Cardiac fibroblast (primary cell): ENCODE results near the gene CCNL1.

ENCODE experiments used
- DNase-seq, 2 donors: peaks; one replicate each; pipeline versions ENCODE4 v3.0.0 to v3.0.0-alpha.2; 2010; ENCODE audit warnings: low read depth in 2 of 2
- H3K4me3 ChIP-seq, 2 donors: replicated peaks in 1 of 2; 1 replicate in 1 of 2; 2 replicates in 1 of 2; pipeline ENCODE4 v1.5.1; 2011; ENCODE audit warnings: low read depth in 2 of 2, low read length in 2 of 2, mild to moderate bottlenecking in 2 of 2, moderate library complexity in 1 of 2
- TF ChIP-seq, protein P1 (sequence below): IDR thresholded peaks from one replicate; pipeline ENCODE4 v1.5.1; 2011; ENCODE audit warnings: low read depth, mild to moderate bottlenecking, low read length, inconsistent platforms

The CCNL1 gene

DNA sequence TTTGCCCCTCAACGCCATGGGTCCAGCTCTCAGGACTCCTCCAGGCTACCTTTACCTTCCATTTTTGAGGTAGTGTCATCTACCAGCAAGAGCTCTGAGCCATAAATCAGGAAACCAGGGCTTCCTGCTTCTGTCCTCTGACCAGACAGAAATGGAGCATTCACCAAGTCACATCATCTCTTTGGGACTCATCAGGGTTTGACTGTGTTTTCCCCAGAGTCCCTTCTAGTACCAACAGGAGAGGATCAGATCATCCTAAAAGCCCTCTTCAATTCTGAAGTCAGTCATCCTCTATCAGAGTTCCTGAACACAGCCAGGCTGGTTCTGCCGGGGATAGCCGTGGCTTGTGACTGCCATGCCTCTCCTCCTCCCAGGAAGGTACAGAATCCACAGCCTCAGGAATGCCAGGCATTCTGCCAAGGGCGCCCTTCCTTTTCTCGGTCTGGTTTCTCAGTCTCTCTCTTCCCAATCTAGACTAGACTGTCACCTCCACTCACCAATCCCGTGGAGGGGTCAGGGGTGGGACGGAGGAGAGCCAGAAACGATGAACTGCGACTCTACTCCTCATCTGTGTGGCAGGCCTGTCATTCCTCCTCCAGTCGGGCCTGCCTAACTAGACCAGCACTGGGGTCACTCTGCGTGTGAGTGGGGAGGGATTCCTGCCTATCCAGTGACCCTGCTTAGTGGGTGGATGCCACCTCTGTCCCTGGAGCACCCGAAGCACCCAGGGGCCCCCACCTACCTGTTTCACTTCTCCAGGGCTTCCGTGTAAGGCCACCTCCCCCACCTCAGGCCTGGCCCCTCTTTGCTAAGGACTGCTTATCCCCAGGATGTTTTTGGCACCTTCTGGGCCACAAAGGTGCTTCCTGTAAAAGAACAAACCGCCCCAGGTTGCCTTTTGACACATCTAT lies 30.9 kb downstream of the CCNL1 start:
- no peak overlapping the region for H3K4me3 ChIP-seq
- DNase-seq = peak; percentile 60 to 79
- TF ChIP-seq, protein P1, sequence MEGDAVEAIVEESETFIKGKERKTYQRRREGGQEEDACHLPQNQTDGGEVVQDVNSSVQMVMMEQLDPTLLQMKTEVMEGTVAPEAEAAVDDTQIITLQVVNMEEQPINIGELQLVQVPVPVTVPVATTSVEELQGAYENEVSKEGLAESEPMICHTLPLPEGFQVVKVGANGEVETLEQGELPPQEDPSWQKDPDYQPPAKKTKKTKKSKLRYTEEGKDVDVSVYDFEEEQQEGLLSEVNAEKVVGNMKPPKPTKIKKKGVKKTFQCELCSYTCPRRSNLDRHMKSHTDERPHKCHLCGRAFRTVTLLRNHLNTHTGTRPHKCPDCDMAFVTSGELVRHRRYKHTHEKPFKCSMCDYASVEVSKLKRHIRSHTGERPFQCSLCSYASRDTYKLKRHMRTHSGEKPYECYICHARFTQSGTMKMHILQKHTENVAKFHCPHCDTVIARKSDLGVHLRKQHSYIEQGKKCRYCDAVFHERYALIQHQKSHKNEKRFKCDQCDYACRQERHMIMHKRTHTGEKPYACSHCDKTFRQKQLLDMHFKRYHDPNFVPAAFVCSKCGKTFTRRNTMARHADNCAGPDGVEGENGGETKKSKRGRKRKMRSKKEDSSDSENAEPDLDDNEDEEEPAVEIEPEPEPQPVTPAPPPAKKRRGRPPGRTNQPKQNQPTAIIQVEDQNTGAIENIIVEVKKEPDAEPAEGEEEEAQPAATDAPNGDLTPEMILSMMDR = no peak

DNA sequence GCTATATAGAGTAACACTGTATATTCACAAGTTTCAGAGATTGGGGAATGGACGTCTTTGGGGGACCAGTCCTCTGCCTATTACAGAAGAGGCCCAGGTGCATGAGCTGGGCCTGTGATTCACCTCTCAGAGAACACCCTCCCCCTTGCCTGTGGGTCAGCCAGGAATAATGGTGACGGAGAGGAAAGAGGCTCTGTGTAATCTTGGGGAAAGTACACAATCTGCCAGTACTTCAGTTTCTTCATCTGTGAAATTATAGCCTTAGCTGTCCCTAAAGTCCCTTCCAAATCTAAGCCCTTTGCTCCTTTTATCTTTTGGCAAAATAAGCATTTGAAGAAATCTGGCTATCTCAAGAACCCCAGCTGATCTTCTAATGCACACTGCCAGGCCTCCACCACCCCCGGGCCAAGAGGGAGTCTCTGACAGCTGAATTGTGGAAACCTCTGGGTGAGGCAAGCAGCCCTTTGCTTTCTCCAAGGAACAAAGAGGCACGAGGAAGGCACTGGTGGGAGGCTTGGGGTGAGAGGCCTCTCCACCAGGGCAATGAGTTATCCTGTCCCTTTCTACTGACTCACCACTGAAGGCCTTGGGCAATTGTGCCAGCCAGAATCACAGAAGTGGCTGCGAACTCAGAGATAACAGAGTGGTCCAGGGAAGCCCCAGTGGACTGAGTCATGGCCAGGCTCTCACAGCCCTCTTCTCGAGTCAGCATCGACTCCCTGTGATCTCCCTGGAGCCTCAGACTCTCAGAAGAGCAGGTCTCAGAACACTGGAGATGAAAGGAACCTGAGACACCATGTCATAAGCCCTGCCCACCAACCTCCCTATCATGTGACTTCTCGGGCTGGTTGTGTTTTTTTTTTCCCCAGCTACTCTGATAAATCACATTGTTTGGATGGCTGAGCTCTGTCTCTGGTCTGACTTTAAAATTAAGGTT lies 31.8 kb downstream of the CCNL1 start:
- H3K4me3 ChIP-seq = no peak overlapping the region
- peak; percentile 93 to 94 for DNase-seq
- TF ChIP-seq, protein P1 = no peak

DNA sequence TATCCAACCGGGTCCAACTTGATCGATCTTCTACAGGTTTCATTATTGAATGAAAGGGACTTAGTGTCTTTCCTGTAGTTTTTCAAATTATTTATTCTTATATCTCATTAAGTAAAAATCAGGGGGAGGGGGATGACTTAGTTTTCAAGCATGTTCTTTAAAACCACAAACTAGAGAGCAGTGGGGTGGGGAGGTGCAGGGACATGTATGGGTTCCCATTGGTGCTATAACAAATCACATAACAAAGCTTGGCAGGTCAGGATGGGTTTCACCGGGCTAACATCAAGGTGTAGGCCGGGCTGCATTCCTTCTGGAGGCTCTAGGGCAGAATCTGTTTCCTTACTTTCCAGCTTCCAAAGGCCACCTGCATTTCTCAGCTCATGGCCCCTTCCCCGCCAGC lies 32.7 kb downstream of the CCNL1 start:
- no peak for DNase-seq

DNA sequence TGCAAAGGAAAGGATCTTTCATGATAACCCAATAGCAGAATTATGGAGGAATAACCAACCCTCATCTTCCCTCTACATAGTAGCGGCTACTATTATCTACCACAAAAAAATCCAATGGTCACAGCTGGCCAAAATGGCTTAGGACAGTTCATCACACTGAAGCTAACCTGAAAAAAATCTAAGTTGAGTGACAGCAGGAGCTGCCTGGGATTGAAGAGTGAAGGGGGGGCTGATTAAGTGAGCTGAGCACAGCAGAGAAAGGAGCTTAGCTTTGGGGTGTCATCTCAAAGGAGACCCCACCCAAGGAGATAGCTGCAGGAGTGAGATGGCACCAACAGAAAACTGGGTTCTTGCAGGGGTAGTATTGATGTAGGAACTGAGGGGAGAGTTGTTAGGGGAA lies 33.6 kb downstream of the CCNL1 start:
- no peak for DNase-seq
- TF ChIP-seq, protein P1 = no peak
- H3K4me3 ChIP-seq = no peak overlapping the region

More for the DNA sequence above, 32.7 kb downstream of the CCNL1 start:
- TF ChIP-seq, protein P1 = no peak
- H3K4me3 ChIP-seq = no peak overlapping the region

DNA sequence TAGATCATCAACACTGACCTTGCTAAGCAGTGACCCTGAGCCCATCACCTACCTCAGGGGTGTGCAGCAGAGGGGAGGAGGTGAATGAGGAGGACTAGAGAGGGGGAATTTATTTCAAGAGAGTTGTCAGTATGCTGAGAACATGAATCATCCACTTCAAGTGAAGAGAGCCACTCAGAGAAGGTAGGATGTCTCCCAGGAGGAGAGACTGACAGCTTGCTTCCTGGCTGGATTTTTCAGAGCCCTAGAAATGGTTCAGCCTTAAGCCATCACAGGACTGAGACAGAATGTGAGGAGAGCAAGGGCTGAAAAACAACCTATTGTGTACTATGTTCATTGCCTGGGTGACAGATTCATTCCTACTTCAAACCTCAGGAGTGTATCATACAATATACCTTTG lies 34.8 kb downstream of the CCNL1 start:
- no peak overlapping the region for H3K4me3 ChIP-seq
- TF ChIP-seq, protein P1 = no peak
- DNase-seq = no peak

DNA sequence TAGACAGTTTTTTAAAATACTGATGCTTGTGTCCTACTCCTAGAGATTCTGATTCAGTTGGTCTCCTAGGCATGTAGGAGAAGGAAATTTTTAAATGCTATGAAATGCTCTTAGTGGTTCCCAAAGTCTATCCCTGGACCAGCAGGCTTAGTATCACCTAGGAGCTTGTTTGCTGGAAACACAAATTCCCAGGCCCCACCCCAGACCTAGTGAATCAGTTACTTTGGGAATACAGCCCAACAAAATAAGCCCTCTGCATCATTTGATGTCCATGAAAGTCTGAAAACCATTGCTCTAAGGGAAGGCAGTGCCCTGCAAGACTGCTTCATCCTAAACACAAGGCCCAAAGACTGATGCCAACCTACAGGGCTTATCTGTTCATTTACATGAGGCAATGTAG lies 36.3 kb downstream of the CCNL1 start:
- TF ChIP-seq, protein P1 = no peak
- DNase-seq = peak in 1 of 2 donors; percentile 61
- H3K4me3 ChIP-seq = no peak overlapping the region
